CD4-positive, alpha-beta memory T cell (primary cell): ENCODE results near the gene GABPB1. TPM values are rescaled to one million over a fixed set of nuclear protein-coding genes. Genes with fewer than 3 reads are reported as not detected.
"Not testable (repeated sequence)": the region's sequence is repeated elsewhere in the genome, so short reads cannot be mapped to it uniquely, and the experiment has no call there.

Experiments used
- CTCF ChIA-PET: fragments of 350-600 bp; sonication (Branson Sonifier 250); formaldehyde crosslinking; loops from one replicate; lab custom pipeline; 2021; ENCODE audit warnings: inconsistent platforms; ENCODE audit not compliant: partially characterized antibody; lab: Charles Lee
- POLR2A ChIA-PET: fragments of 350-600 bp; sonication (Branson Sonifier 250); formaldehyde crosslinking; loops from one replicate; lab custom pipeline; 2021; ENCODE audit not compliant: partially characterized antibody; lab: Charles Lee
- DNase-seq, 5 donors: peaks; one replicate each; pipeline versions ENCODE4 v3.0.0 to v3.0.0-alpha.2; 2020 to 2022; ENCODE audit warnings: mixed read lengths in 1 of 5
- H3K27ac ChIP-seq: one replicate; pipeline ENCODE4 v1.7.0; 2013; ENCODE audit warnings: low read depth, low read length
- H3K27me3 ChIP-seq: 2 replicates; pipeline ENCODE4 v1.7.0; 2013; ENCODE audit warnings: mild to moderate bottlenecking, low read length, moderate library complexity; ENCODE audit not compliant: insufficient read depth
- H3K36me3 ChIP-seq: 2 replicates; pipeline ENCODE4 v1.7.0; 2013; ENCODE audit warnings: mild to moderate bottlenecking, low read length, moderate library complexity; ENCODE audit not compliant: insufficient read depth
- H3K4me1 ChIP-seq: 2 replicates; pipeline ENCODE4 v1.7.0; 2013; ENCODE audit warnings: mild to moderate bottlenecking, low read length, moderate library complexity; ENCODE audit not compliant: insufficient read depth
- H3K4me3 ChIP-seq, 2 donors: one replicate each; pipeline ENCODE4 v1.7.0; 2013; ENCODE audit warnings: low read length in 2 of 2, mild to moderate bottlenecking in 1 of 2
- H3K9me3 ChIP-seq, 2 donors: one replicate each; pipeline ENCODE4 v1.7.0; 2013; ENCODE audit warnings: low read length in 2 of 2, control low read depth in 1 of 2; ENCODE audit not compliant: control insufficient read depth in 1 of 2
- H3K27ac Mint-ChIP-seq, 7 donors: one replicate each; pipeline ENCODE4 v1.8.0; 2020 to 2021; ENCODE audit warnings: mixed read lengths in 7 of 7, mild to moderate bottlenecking in 6 of 7, inconsistent platforms in 3 of 7, moderate library complexity in 3 of 7
- H3K27me3 Mint-ChIP-seq, 2 donors: one replicate each; pipeline ENCODE4 v1.8.0; 2020 to 2021; ENCODE audit warnings: mixed read lengths in 2 of 2
- H3K36me3 Mint-ChIP-seq, 2 donors: one replicate each; pipeline ENCODE4 v1.8.0; 2020 to 2021; ENCODE audit warnings: mixed read lengths in 2 of 2, inconsistent platforms in 1 of 2, mild to moderate bottlenecking in 1 of 2
- H3K4me1 Mint-ChIP-seq, 4 donors: one replicate each; pipeline ENCODE4 v1.8.0; 2020 to 2021; ENCODE audit warnings: mixed read lengths in 4 of 4, mild to moderate bottlenecking in 1 of 4
- H3K4me3 Mint-ChIP-seq, 8 donors: one replicate each; pipeline ENCODE4 v1.8.0; 2020 to 2021; ENCODE audit warnings: mixed read lengths in 8 of 8, mild to moderate bottlenecking in 7 of 8, moderate library complexity in 6 of 8, inconsistent platforms in 3 of 8
- H3K9me3 Mint-ChIP-seq, 8 donors: one replicate each; pipeline ENCODE4 v1.8.0; 2020 to 2021; ENCODE audit warnings: mixed read lengths in 8 of 8, mild to moderate bottlenecking in 5 of 8, inconsistent platforms in 3 of 8, moderate library complexity in 1 of 8
- intact Hi-C: fragments of 100-400 bp; cut with micrococcal nuclease; formaldehyde crosslinking; loops from one replicate; pipeline ENCODE4 v1.15.1; 2023
- polyA plus RNA-seq, 2 donors: library from polyadenylated mRNA; unstranded; fragments of 300-500 nt; fragmentation: Illumina TruSeq; gene quantifications; one replicate each; pipeline ENCODE4 v1.2.3, GENCODE V29; 2021
- total RNA-seq, 2 experiments: library from RNA; stranded (reverse); gene quantifications; one replicate each; pipeline ENCODE4 v1.2.3, GENCODE V29; 2021

The GABPB1 gene
- total and polyA plus RNA-seq, 4 experiments from 2014 or later: 15.1 to 31.6 (median 23.0) TPM

DNA sequence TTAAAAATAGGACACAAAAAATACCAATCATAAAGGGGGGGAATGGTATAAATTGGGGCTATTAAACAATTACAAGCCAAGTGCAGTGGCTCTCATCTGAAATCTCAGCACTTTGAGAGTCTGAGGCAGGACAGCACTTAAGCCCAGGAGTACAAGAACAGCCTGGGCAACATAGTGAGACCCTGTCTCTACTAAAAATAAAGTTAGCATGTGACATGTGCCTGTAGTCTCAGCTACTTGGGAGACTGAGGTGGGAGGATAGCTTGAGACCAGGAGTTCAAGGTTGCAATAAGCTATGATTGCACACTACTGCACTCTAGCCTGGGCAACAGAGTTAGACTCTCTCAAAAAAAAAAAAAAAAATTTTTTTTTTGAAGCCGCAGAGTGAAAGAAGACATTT lies 23.8 kb upstream of the GABPB1 start:
- Histone ChIP-seq H3K4me3 (no peak overlapping the region), H3K27me3 (no peaks in the 10 kb centered on the region), H3K27ac (no peak overlapping the region), H3K4me1 (no peaks in the 10 kb centered on the region), H3K9me3 (no peaks in the 10 kb centered on the region), H3K36me3 (no peaks in the 10 kb centered on the region)
- H3K4me3 Mint-ChIP-seq: no peak overlapping the region
- no peaks in the 10 kb centered on the region for H3K4me1 Mint-ChIP-seq
- peaks cover 0 to 3% of the 10 kb centered on the region in 2 donors for H3K27me3 Mint-ChIP-seq
- POLR2A ChIA-PET: no interaction called here
- intact Hi-C loops: no loop called here
- no peak overlapping the region for H3K27ac Mint-ChIP-seq
- no peak for DNase-seq
- no peaks in the 10 kb centered on the region for H3K36me3 Mint-ChIP-seq
- H3K9me3 Mint-ChIP-seq: peaks cover 0 to 2% (median 0%) of the 10 kb centered on the region in 8 donors
- CTCF ChIA-PET: no interaction called here

DNA sequence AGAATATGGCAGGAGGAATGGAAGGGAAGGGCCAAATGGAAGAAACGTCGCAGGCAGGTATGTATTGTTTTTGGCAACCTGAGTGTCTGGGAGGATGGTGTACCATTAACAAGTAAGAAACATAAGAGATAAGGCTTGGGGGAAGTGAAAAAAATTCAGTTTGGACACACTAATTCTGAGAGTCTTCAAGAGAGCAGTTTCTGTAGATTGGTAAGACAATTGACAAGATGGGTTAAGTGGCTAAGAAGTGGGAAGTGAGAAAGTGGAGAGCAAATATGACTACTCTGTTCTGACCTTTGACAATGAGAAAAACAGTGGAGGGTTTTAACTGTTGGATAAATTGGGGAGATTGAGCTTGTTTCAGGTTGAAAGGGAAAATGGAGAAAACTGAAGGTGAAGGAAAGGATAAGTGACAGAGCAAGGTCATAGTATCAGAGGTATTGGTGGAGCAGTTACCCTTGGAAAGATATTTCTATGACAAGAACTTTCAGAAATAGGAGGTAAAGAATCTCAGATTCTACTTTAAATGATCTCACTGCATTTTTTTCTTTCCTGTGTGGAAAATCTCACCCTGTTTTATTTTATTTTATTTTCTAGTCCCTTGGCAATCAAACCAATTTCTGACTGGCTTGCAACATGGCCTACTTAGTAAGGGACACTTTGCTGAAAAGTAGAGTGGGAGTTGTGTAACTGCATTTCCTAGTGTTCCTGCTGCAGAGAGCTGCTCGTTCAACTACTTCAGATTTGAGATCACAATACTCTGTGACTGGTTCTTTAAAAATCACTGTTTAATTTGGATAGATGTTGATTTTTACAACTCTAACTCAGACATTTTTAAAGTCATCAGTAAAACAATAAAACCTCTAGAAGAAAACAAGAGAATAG lies 23.1 kb upstream of the GABPB1 start:
- Histone ChIP-seq H3K4me3 (no peak overlapping the region), H3K4me1 (no peaks in the 10 kb centered on the region), H3K27me3 (no peaks in the 10 kb centered on the region), H3K27ac (no peak overlapping the region), H3K36me3 (no peaks in the 10 kb centered on the region), H3K9me3 (no peaks in the 10 kb centered on the region)
- Mint-ChIP-seq H3K4me1 (no peaks in the 10 kb centered on the region), H3K27me3 (peaks cover 0 to 3% of the 10 kb centered on the region in 2 donors), H3K27ac (no peak overlapping the region), H3K9me3 (peaks cover 0 to 2% (median 0%) of the 10 kb centered on the region in 8 donors), H3K36me3 (no peaks in the 10 kb centered on the region), H3K4me3 (no peak overlapping the region)
- CTCF ChIA-PET: no interaction called here
- POLR2A ChIA-PET: no interaction called here
- intact Hi-C loops: no loop called here
- DNase-seq: no peak

DNA sequence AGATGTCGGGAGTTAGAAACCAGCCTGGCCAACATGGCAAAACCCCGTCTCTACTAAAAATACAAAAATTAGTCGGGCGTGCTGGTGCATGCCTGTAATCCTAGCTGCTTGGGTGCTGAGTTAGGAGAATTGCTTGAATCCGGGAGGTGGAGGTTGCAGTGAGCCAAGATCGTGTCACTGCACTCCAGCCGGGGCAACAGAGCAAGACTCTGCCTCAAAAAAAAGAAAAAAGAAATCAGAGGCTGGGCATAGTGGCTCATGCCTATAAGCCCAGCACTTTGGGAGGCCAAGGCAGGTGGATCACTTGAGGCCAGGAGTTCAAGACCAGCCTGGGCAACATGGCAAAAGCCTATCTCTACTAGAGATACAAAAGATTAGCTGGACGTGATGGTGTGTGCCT lies 14.6 kb upstream of the GABPB1 start:
- not testable (repeated sequence) for H3K9me3 ChIP-seq

DNA sequence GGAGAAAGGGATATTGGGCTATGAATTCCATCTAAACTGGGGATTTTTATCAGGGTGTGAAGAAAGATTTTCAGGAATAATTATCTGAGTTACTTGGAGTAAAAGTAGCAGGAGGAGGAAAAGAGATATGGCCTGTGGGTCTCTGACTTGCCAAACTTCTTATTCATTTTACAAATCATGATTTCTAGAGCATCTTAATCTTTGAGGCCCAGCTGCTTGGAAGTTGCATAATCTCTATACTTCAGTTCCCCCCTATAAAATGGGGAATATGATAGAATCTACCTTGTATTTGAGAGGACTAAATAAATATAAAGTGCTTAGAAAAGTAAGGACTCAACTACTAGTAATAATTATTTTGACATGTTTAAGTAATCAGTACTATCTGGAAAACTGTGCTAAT lies 11.0 kb upstream of the GABPB1 start:
- Mint-ChIP-seq H3K4me1 (peaks cover 1 to 7% (median 7%) of the 10 kb centered on the region in 4 donors), H3K27ac (peak overlapping the region in 3 of 7 donors; percentile 14 to 59 (median 51)), H3K9me3 (no peaks in the 10 kb centered on the region), H3K36me3 (peaks cover 7 to 17% of the 10 kb centered on the region in 2 donors), H3K4me3 (no peak overlapping the region), H3K27me3 (no peaks in the 10 kb centered on the region)
- Histone ChIP-seq H3K4me1 (no peaks in the 10 kb centered on the region), H3K4me3 (no peak overlapping the region), H3K27ac (no peak overlapping the region), H3K9me3 (no peaks in the 10 kb centered on the region), H3K27me3 (no peaks in the 10 kb centered on the region), H3K36me3 (peaks cover 8% of the 10 kb centered on the region)
- DNase-seq: no peak
- POLR2A ChIA-PET: no interaction called here
- CTCF ChIA-PET: no interaction called here
- intact Hi-C loops: no loop called here

More for the DNA sequence above, 14.6 kb upstream of the GABPB1 start:
- H3K36me3 Mint-ChIP-seq, H3K36me3 ChIP-seq, H3K4me1 ChIP-seq, H3K27me3 ChIP-seq, H3K4me1 Mint-ChIP-seq, H3K27ac Mint-ChIP-seq, CTCF ChIA-PET, DNase-seq, H3K27ac ChIP-seq, H3K27me3 Mint-ChIP-seq, intact Hi-C loops, H3K4me3 Mint-ChIP-seq, H3K9me3 Mint-ChIP-seq, H3K4me3 ChIP-seq: not testable (repeated sequence)
- POLR2A ChIA-PET: interaction anchor here (2.1 kb wide), 1 partner anchor 14 kb away, joined by 5 read pairs; the partner anchor contains the start of gene GABPB1

DNA sequence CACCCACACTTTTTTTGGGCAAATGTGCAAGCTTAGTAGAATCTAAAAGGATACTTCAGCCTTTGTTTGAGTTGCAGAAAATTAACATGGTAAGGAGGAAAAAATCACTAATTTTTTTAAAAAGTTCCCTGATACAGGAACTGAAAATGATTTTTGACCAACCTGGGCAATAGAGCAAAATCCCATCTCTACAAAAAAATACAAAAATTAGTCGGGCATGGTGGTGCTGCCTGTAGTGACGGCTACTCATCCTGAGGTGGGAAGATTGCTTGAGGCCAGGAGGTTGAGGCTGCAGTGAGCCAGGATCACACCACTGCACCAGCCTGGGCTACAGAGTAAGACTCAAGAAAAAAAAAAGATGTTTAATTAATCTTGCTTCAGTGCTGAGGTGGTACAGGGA lies 10.6 kb upstream of the GABPB1 start:
- Mint-ChIP-seq H3K27ac (peak overlapping the region in 3 of 7 donors; percentile 14 to 59 (median 51)), H3K4me1 (peaks cover 1 to 10% (median 8%) of the 10 kb centered on the region in 4 donors)
- POLR2A ChIA-PET: interaction anchor here (1.2 kb wide), 1 partner anchor 10 kb away, joined by 3 read pairs; the partner anchor contains the start of gene GABPB1

DNA sequence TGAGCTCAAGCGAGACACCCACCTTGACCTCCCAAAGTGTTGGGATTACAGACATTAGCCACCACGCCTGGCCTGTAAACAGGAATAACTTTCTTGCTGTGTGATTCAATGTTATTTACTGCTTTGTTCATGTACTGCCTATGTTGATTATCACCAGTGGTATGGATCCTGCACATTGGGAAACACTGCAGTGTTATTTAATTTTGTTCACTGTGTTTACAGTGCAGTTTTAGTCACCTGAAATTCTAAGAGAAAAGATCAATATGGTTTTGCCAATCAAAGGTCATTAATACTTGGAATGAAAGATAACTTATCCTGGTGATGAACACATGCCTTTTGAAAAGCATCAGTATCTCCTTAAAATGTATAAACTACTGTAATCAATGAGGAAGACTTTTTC lies 8.6 kb upstream of the GABPB1 start:
- Histone ChIP-seq H3K27me3 (no peaks in the 10 kb centered on the region), H3K36me3 (peaks cover 8% of the 10 kb centered on the region), H3K4me3 (no peak overlapping the region), H3K9me3 (no peaks in the 10 kb centered on the region), H3K27ac (no peak overlapping the region), H3K4me1 (peaks cover 7% of the 10 kb centered on the region)
- Mint-ChIP-seq H3K27ac (peak overlapping the region in 2 of 7 donors; percentile 43 to 55), H3K27me3 (no peaks in the 10 kb centered on the region), H3K4me3 (no peak overlapping the region), H3K4me1 (peaks cover 4 to 17% (median 13%) of the 10 kb centered on the region in 4 donors), H3K36me3 (peaks cover 15 to 20% of the 10 kb centered on the region in 2 donors), H3K9me3 (no peaks in the 10 kb centered on the region)
- ChIA-PET CTCF (no interaction called here), POLR2A (interaction anchor here (1.6 to 1.7 kb wide), 3 partner anchors 8 to 13 kb away, joined by 5 to 9 read pairs (median 9); partner anchors contain the start of gene GABPB1)
- no peak for DNase-seq
- intact Hi-C loops: no loop called here

More for the DNA sequence above, 10.6 kb upstream of the GABPB1 start:
- Histone ChIP-seq H3K36me3 (peaks cover 8% of the 10 kb centered on the region), H3K4me1 (no peaks in the 10 kb centered on the region), H3K4me3 (no peak overlapping the region), H3K27ac (no peak overlapping the region), H3K27me3 (no peaks in the 10 kb centered on the region), H3K9me3 (no peaks in the 10 kb centered on the region)
- no peaks in the 10 kb centered on the region for H3K9me3 Mint-ChIP-seq
- CTCF ChIA-PET: no interaction called here
- DNase-seq: no peak
- H3K27me3 Mint-ChIP-seq: no peaks in the 10 kb centered on the region
- intact Hi-C loops: no loop called here
- H3K4me3 Mint-ChIP-seq: no peak overlapping the region
- peaks cover 7 to 13% of the 10 kb centered on the region in 2 donors for H3K36me3 Mint-ChIP-seq

DNA sequence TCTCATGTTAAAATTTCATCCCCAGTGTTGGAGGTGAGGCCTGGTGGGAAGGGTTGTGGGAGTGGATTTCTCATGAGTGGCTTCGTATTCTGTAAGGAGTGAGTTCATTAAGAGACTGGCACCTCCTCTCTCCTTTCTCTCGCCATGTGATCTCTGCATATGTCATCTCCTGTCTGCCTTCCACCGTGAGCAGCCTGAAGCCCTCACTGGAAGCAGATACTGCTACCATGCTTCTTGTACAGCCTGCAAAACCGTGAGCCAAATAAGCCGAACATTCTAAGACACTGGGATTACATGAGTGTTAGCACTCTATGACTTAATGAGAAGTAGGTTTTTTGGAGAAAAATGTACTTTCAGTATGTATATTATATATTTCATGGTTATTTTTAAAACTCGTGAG lies 6.8 kb upstream of the GABPB1 start:
- Histone ChIP-seq H3K4me1 (peaks cover 23% of the 10 kb centered on the region), H3K27ac (no peak overlapping the region), H3K36me3 (peaks cover 8% of the 10 kb centered on the region), H3K4me3 (no peak overlapping the region), H3K9me3 (no peaks in the 10 kb centered on the region), H3K27me3 (no peaks in the 10 kb centered on the region)
- no peaks in the 10 kb centered on the region for H3K27me3 Mint-ChIP-seq
- ChIA-PET CTCF (interaction anchor here (0.7 kb wide), 1 partner anchor 866 kb away, joined by 3 read pairs; no protein-coding TSS in a partner anchor), POLR2A (interaction anchor here (1.6 kb wide), 1 partner anchor 8 kb away, joined by 9 read pairs; no protein-coding TSS in a partner anchor)
- peaks cover 14 to 29% (median 22%) of the 10 kb centered on the region in 4 donors for H3K4me1 Mint-ChIP-seq
- no peaks in the 10 kb centered on the region for H3K9me3 Mint-ChIP-seq
- H3K27ac Mint-ChIP-seq: peak overlapping the region in 6 of 7 donors; percentile 41 to 86 (median 66)
- peak overlapping the region in 1 of 8 donors; percentile 36 for H3K4me3 Mint-ChIP-seq
- H3K36me3 Mint-ChIP-seq: peaks cover 19 to 29% of the 10 kb centered on the region in 2 donors
- intact Hi-C loops: no loop called here
- no peak for DNase-seq
